Ovary (tissue), 9 donors: Measurements from ENCODE around the gene DNAJC1. TPM values are rescaled to one million over a fixed set of nuclear protein-coding genes. Genes with fewer than 3 reads are reported as not detected.
"Not testable (repeated sequence)": the region's sequence is repeated elsewhere in the genome, so short reads cannot be mapped to it uniquely, and the experiment has no call there.

Source experiments
- DNase-seq, 5 donors: peaks; one replicate each; pipeline ENCODE4 v3.0.0-alpha.2; 2019 to 2020
- H3K27ac ChIP-seq, 2 donors: fragments of 200-600 bp; one replicate each; pipeline versions ENCODE4 v1.5.1 to v1.8.0; 2019 to 2022
- H3K27me3 ChIP-seq: fragments of 200-600 bp; one replicate; pipeline ENCODE4 v1.8.0; 2022
- H3K36me3 ChIP-seq: fragments of 200-600 bp; sonication (generic); one replicate; pipeline ENCODE4 v1.5.1; 2019
- H3K4me1 ChIP-seq: one replicate; pipeline ENCODE4 v1.8.1; 2013; ENCODE audit warnings: mild to moderate bottlenecking, moderate library complexity; ENCODE audit not compliant: insufficient read depth
- H3K4me3 ChIP-seq: fragments of 200-600 bp; sonication (generic); one replicate; pipeline ENCODE4 v1.5.1; 2017
- H3K9me3 ChIP-seq, 2 donors: fragments of 200-600 bp in 1 of 2; sonication (generic) in 1 of 2; one replicate each; pipeline versions ENCODE4 v1.5.1 to v1.8.1; 2013 to 2019; ENCODE audit warnings: mild to moderate bottlenecking in 1 of 2, moderate library complexity in 1 of 2
- EP300 ChIP-seq: sonication (generic); formaldehyde crosslinking; IDR thresholded peaks from one replicate; pipeline ENCODE4 v1.6.1; 2017; ENCODE audit warnings: antibody characterized with exemption
- POLR2A ChIP-seq: fragments of 450-650 bp; IDR thresholded peaks from one replicate; pipeline ENCODE4 v1.6.1; 2017; ENCODE audit warnings: antibody characterized with exemption, mild to moderate bottlenecking, moderate library complexity
- WGBS, 3 donors: extraction: QIAGEN DNeasy Blood & Tissue Kit in 1 of 3; methylation state at CpG; one replicate each; pipeline versions ENCODE4 v1.1.5 to v1.1.7; 2013 to 2017; 5-methylcytosine and 5-hydroxymethylcytosine counted together
- intact Hi-C, 4 donors: fragments of 100-400 bp; cut with DNase I; formaldehyde crosslinking; loops; one replicate each; pipeline versions ENCODE4 v1.11.0 to v1.15.1; 2022 to 2023
- polyA plus RNA-seq, 2 donors: library from polyadenylated mRNA; stranded (reverse); fragments of 200-250 nt in 1 of 2; fragments of 350-450 nt in 1 of 2; fragmentation: Illumina TruSeq in 1 of 2; extraction: RNeasy Lipid Tissue Mini Kit (QIAGEN cat#74804) in 1 of 2; gene quantifications; one replicate each; pipeline ENCODE4 v1.2.3, GENCODE V29; 2013 to 2014
- total RNA-seq, 7 donors: library from RNA; depleted of rRNA in 2 of 7; stranded (reverse); fragments of >200 nt in 2 of 7; fragmentation: NEBNext Ultra II Directional in 3 of 7; extraction: Animal tissue kit (Norgen Biotek cat#: 25700) in 3 of 7; gene quantifications; one replicate each; pipeline versions ENCODE4 v1.1.0 to v1.2.4, GENCODE V29; 2016 to 2023
- TF ChIP-seq, protein P1 (sequence below), 3 donors: fragments of 450-650 bp in 2 of 3; fragments of 200-600 bp in 1 of 3; IDR thresholded peaks; one replicate each; pipeline versions ENCODE4 v1.5.1 to v1.8.0; 2016 to 2022; ENCODE audit warnings: antibody characterized with exemption in 3 of 3, mild to moderate bottlenecking in 1 of 3
- donor health status: DM: no; HTN: no; CAD: no; lungs with moderate emphysema.
- donor health status: DM: no; HTN: no; CAD: no.
- donor health status: Bipolar disorder and iron deficiency.
- donor health status: DM: yes; HTN: yes; CAD: no.
- donor health status: DM: no; HTN: no; CAD: no.
- donor health status: DM: yes; HTN: yes; CAD: no.

DNAJC1 gene
- total and polyA plus RNA-seq, 9 donors, result 18.8 to 62.7 (median 21.0) TPM

DNA sequence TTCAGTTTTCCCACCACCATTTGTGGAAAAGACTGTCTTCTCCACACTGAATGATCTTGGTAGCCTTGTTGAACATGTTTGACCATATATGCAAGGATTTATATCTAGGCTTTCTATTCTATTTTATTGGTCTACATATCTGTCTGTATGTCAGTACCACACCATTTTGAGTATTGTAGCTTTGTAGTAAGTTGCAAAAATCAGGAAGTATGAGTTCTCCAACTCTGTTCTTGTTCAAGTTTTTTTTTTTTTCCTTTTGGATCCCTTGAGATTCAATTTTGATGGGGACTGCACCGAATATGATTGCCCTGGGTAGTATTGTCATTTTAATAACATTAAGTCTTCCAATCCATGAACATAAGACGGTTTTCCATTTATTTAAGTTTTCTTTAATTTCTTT, 176.8 kb downstream of the DNAJC1 start:
- no peaks in the 10 kb centered on the region for H3K27me3 ChIP-seq
- TF ChIP-seq, protein P1, sequence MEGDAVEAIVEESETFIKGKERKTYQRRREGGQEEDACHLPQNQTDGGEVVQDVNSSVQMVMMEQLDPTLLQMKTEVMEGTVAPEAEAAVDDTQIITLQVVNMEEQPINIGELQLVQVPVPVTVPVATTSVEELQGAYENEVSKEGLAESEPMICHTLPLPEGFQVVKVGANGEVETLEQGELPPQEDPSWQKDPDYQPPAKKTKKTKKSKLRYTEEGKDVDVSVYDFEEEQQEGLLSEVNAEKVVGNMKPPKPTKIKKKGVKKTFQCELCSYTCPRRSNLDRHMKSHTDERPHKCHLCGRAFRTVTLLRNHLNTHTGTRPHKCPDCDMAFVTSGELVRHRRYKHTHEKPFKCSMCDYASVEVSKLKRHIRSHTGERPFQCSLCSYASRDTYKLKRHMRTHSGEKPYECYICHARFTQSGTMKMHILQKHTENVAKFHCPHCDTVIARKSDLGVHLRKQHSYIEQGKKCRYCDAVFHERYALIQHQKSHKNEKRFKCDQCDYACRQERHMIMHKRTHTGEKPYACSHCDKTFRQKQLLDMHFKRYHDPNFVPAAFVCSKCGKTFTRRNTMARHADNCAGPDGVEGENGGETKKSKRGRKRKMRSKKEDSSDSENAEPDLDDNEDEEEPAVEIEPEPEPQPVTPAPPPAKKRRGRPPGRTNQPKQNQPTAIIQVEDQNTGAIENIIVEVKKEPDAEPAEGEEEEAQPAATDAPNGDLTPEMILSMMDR (IDR thresholded peaks at IDR 0.05), result no peak
- no peak for TF ChIP-seq EP300
- no peak for TF ChIP-seq POLR2A

DNA sequence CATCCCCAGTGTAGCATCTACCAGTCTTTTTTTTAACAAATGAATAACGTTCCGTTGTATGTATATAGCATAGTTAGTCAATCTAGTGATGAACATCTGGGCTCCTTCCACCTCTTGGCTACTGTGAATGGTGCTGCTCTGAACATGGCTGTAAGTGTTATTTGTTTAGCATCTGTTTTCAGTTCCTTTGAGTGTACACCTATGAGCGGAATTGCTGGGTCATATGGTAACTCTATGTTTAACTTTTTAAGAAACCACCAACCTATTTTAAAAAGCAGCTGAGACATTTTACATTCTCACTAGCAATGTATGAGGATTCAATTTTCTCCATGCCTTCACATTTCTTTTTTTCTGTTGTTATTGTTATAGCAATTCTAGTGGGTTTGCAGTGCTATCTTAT, 178.2 kb downstream of the DNAJC1 start:
- 97 to 99% (median 98%) methylated on average over 3 of the region's 3 CpGs for WGBS, 3 donors
- no peak for TF ChIP-seq POLR2A
- no peak for TF ChIP-seq EP300
- TF ChIP-seq, protein P1 (IDR thresholded peaks at IDR 0.05), result no peak

More for the DNA sequence above, 176.8 kb downstream of the DNAJC1 start:
- H3K4me1 ChIP-seq, result no peaks in the 10 kb centered on the region
- intact Hi-C loops, result no loop called here
- no peak for DNase-seq
- H3K27ac ChIP-seq, result no peak overlapping the region
- peaks cover 0 to 6% of the 10 kb centered on the region in 2 donors for H3K9me3 ChIP-seq
- 96 to 98% (median 98%) methylated on average over 2 of the region's 2 CpGs for WGBS, 3 donors
- no peaks in the 10 kb centered on the region for H3K36me3 ChIP-seq
- H3K4me3 ChIP-seq, result no peak overlapping the region

DNA sequence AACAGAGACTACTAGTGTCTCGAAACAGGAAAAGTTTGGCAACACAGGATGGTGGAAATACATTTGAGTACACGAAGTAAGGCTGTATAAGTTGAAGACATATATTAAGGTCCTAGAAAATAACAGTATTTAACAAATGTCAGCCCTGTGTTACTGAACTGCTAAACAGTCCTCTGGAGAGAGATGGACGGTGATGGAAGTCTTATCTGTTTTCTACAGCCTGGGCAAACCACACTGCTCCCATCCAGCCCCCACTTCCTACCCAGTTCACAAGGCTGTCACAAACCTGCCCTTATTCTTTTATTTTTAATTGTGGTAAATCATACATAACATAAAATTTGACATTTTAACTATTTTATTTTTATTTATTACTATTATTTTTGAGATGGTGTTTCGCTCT, 179.1 kb downstream of the DNAJC1 start:
- no peaks in the 10 kb centered on the region for H3K4me1 ChIP-seq
- WGBS, 3 donors, result 89 to 95% (median 94%) methylated on average over 4 of the region's 4 CpGs
- peaks cover 0 to 2% of the 10 kb centered on the region in 2 donors for H3K9me3 ChIP-seq
- intact Hi-C loops, result no loop called here
- no peak for DNase-seq
- no peaks in the 10 kb centered on the region for H3K27me3 ChIP-seq
- H3K4me3 ChIP-seq, result no peak overlapping the region
- no peak for TF ChIP-seq EP300
- TF ChIP-seq POLR2A, result no peak
- TF ChIP-seq, protein P1 (IDR thresholded peaks at IDR 0.05), result no peak
- no peaks in the 10 kb centered on the region for H3K36me3 ChIP-seq
- H3K27ac ChIP-seq, result no peak overlapping the region

More for the DNA sequence above, 178.2 kb downstream of the DNAJC1 start:
- Histone ChIP-seq H3K27me3 (no peaks in the 10 kb centered on the region), H3K27ac (no peak overlapping the region), H3K9me3 (peaks cover 0 to 3% of the 10 kb centered on the region in 2 donors), H3K4me1 (no peaks in the 10 kb centered on the region), H3K4me3 (no peak overlapping the region), H3K36me3 (no peaks in the 10 kb centered on the region)
- no peak for DNase-seq
- intact Hi-C loops, result no loop called here

DNA sequence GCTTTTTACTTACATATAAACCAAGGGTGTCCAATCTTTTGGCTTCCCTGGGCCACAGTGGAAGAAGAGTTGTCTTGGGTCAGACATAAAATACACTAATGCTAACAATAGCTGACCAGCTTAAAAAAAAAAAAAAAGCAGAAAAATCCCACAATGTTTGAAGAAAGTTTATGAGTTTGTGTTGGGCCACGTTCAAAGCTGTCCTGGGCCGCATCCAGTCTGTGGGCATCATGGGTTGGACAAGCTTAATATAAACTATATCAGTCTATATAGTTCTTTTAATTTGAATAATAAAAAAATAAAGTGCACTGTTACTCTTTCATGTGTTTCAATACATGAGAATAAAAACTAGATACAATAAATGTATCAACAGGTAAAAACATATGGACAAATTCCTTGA, 179.9 kb downstream of the DNAJC1 start:
- Histone ChIP-seq H3K36me3 (no peaks in the 10 kb centered on the region), H3K9me3 (no peaks in the 10 kb centered on the region), H3K4me3 (no peak overlapping the region), H3K4me1 (no peaks in the 10 kb centered on the region), H3K27me3 (no peaks in the 10 kb centered on the region), H3K27ac (no peak overlapping the region)
- WGBS, 3 donors, result 70 to 79% (median 72%) methylated on average over 2 of the region's 2 CpGs
- DNase-seq, result no peak
- TF ChIP-seq POLR2A, result no peak
- TF ChIP-seq, protein P1 (IDR thresholded peaks at IDR 0.05), result no peak
- TF ChIP-seq EP300, result no peak
- intact Hi-C loops, result no loop called here

DNA sequence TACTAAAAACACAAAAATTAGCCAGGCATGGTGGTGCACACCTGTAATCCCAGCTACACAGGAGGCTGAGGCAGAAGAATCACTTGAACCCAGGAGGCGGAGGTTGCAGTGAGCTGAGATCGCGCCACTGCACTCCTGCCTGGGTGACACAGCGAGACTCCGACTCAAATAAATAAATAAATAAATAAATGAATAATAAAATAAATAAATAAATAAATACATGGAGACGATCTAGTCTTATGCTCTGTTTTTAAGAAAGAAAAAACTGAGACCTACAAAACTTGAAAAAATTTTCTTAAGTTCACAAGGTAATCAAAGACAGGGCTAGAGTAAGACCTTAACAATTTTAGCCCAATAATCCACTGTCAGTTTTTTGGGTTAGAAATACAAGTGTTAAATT, 181.3 kb downstream of the DNAJC1 start:
- WGBS, 3 donors, result 98 to 99% (median 98%) methylated on average over 6 of the region's 6 CpGs

More for the DNA sequence above, 181.3 kb downstream of the DNAJC1 start:
- H3K9me3 ChIP-seq, H3K4me3 ChIP-seq, H3K27me3 ChIP-seq, H3K36me3 ChIP-seq, H3K4me1 ChIP-seq, H3K27ac ChIP-seq, DNase-seq, intact Hi-C loops: not testable (repeated sequence)
